ENCODE measurements around the gene RAB24. TPM values are rescaled to one million over a fixed set of nuclear protein-coding genes. Genes with fewer than 3 reads are reported as not detected.
A peak's percentile ranks its signal among the peaks of the same experiment; 100 is the strongest.

RAB24 gene
- total and polyA plus RNA-seq, 2 experiments from 2014 or later, result 81.5 to 94.7 TPM

DNA sequence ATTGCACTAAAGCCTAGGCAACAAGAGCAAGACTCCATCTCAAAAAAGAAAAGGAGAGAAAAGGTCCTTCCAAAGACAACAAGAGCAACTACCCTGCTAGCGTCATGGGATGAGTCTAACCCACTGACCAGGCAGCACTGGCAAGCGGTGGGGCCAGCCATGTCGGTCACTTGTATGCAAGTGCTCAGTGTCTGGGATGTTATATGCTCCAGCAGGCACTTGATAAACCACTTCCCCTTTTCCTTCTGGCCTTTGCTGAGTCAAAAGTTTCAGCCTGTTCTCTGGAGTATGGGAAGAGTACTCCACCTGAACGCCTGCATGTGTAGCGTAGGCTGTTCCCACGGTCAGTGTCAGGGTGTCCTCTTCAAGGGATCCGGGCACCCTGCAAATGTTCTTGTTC lies 17.4 kb upstream of the RAB24 start:
- H3K4me1 ChIP-seq (ENCODE audit: low read depth), result no peaks in the 10 kb centered on the region
- TF ChIP-seq, protein P1, sequence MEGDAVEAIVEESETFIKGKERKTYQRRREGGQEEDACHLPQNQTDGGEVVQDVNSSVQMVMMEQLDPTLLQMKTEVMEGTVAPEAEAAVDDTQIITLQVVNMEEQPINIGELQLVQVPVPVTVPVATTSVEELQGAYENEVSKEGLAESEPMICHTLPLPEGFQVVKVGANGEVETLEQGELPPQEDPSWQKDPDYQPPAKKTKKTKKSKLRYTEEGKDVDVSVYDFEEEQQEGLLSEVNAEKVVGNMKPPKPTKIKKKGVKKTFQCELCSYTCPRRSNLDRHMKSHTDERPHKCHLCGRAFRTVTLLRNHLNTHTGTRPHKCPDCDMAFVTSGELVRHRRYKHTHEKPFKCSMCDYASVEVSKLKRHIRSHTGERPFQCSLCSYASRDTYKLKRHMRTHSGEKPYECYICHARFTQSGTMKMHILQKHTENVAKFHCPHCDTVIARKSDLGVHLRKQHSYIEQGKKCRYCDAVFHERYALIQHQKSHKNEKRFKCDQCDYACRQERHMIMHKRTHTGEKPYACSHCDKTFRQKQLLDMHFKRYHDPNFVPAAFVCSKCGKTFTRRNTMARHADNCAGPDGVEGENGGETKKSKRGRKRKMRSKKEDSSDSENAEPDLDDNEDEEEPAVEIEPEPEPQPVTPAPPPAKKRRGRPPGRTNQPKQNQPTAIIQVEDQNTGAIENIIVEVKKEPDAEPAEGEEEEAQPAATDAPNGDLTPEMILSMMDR (IDR thresholded peaks at IDR 0.05; ENCODE audit: low read depth, low read length), result no peak
- no peak for DNase-seq (ENCODE audit: low read depth in 1 of 2, low spot score in 1 of 2)
- H3K4me3 ChIP-seq, result no peak overlapping the region
- no peaks in the 10 kb centered on the region for H3K27me3 ChIP-seq
- no peaks in the 10 kb centered on the region for H3K9me3 ChIP-seq (ENCODE audit: low read depth)
- H3K27ac ChIP-seq, result no peak overlapping the region
- no peaks in the 10 kb centered on the region for H3K36me3 ChIP-seq

- TF ChIP-seq, protein P1 (IDR thresholded peaks at IDR 0.05; ENCODE audit: low read depth, low read length), result no peak
- Histone ChIP-seq H3K4me3 (no peak overlapping the region), H3K27ac (no peak overlapping the region), H3K27me3 (no peaks in the 10 kb centered on the region), H3K36me3 (no peaks in the 10 kb centered on the region), H3K9me3 (ENCODE audit: low read depth) (no peaks in the 10 kb centered on the region), H3K4me1 (ENCODE audit: low read depth) (no peaks in the 10 kb centered on the region)
- DNase-seq (ENCODE audit: low read depth in 1 of 2, low spot score in 1 of 2), result no peak
Observed at GRCh38 chr5:177319913-177320588, 16.5 kb upstream of the RAB24 start.

DNA sequence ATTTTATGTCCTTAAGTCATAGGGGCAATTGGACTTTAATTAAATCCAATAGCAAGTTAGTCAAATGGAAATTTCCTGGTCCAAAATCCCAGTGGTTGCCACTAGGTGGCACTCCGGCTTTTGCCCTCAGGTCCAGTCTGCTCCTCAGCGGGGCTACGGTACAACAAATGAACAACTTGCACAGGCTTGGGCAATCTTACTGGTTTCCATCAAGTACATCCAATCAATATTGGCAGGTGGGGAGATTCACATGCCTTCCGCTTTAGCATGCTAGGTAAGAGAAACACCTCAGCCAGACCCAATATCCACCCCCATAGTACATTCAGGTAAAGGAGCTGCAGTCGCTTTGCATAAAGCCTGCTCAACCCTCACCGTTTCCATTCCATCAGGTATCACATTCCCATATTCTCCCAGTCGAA lies 14.4 kb upstream of the RAB24 start:
- Histone ChIP-seq H3K9me3 (ENCODE audit: low read depth) (no peaks in the 10 kb centered on the region), H3K27me3 (no peaks in the 10 kb centered on the region), H3K27ac (no peak overlapping the region), H3K4me1 (ENCODE audit: low read depth) (no peaks in the 10 kb centered on the region), H3K4me3 (no peak overlapping the region), H3K36me3 (no peaks in the 10 kb centered on the region)
- peak; percentile 83 to 86 for DNase-seq (ENCODE audit: low read depth in 1 of 2, low spot score in 1 of 2)
- TF ChIP-seq, protein P1 (IDR thresholded peaks at IDR 0.05; ENCODE audit: low read depth, low read length), result peak; percentile 90

DNA sequence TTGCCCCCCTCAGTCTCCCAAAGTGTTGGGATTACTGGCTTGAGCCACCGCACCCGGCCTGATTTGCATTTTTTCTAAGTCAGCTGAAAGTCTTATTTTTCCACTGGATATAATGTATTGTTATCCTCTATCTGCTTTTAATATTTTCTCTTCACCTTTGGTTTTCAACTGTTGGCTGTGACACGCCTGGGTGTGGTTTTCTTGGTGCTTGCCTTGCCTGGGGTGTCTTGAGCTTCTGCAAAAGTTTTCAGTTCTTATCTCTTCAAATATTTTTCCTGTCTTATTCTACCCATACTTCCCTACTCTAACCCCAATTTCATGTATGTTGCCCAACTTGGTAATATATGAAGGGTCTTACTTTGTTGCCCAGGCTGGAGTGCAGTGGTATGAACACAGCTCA lies 12.5 kb upstream of the RAB24 start:
- H3K4me3 ChIP-seq, result no peak overlapping the region
- TF ChIP-seq, protein P1 (IDR thresholded peaks at IDR 0.05; ENCODE audit: low read depth, low read length), result no peak
- H3K27me3 ChIP-seq, result no peaks in the 10 kb centered on the region
- no peak overlapping the region for H3K27ac ChIP-seq
- no peaks in the 10 kb centered on the region for H3K9me3 ChIP-seq (ENCODE audit: low read depth)
- H3K4me1 ChIP-seq (ENCODE audit: low read depth), result no peaks in the 10 kb centered on the region
- no peak for DNase-seq (ENCODE audit: low read depth in 1 of 2, low spot score in 1 of 2)
- H3K36me3 ChIP-seq, result no peaks in the 10 kb centered on the region

DNA sequence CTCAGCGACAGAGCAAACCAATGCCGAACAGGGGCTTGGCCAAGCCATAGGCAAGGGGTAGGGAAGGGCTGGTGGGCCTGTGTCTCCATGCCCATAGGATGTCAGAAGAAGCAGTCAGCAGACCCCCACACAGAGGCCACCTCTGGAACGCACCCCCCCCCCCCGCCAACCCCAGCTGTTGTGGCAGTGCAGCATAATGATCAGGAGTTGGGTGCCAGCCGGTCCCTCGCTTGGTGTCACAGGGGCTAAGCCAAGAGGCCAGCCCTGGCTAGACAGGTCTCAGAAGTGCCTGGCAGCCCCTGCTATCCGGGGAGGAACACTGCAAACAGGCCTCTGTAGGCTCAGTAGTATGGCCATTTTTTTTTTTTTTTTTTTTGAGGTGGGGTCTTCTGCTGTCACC lies 11.9 kb upstream of the RAB24 start:
- Histone ChIP-seq H3K27ac (no peak overlapping the region), H3K27me3 (no peaks in the 10 kb centered on the region), H3K9me3 (ENCODE audit: low read depth) (no peaks in the 10 kb centered on the region), H3K36me3 (no peaks in the 10 kb centered on the region), H3K4me1 (ENCODE audit: low read depth) (no peaks in the 10 kb centered on the region), H3K4me3 (no peak overlapping the region)
- TF ChIP-seq, protein P1 (IDR thresholded peaks at IDR 0.05; ENCODE audit: low read depth, low read length), result no peak
- no peak for DNase-seq (ENCODE audit: low read depth in 1 of 2, low spot score in 1 of 2)
